A549 (cell line): ENCODE data around the gene KDM4B. TPM values are rescaled to one million over a fixed set of nuclear protein-coding genes. Genes with fewer than 3 reads are reported as not detected.

Source experiments
- ATAC-seq, 2 experiments: fragments of 200-7000 bp in 1 of 2; fragments of >200 bp in 1 of 2; cut with Nextera tagmentation in 1 of 2; cut with Tn5 transposase in 1 of 2; 3 replicates each; pipeline versions ENCODE4 v1.8.0 to v1.9.1; 2018 to 2020; ENCODE audit warnings: mild to moderate bottlenecking in 1 of 2, moderate library complexity in 1 of 2
- CTCF ChIA-PET: fragments of 300-600 bp; sonication (Branson Sonifier 250); formaldehyde crosslinking; extraction: SDS; loops from one replicate; lab custom pipeline; 2021; ENCODE audit warnings: antibody characterized with exemption, inconsistent platforms; lab: Yijun Ruan, JAX
- POLR2A ChIA-PET: fragments of 350-600 bp; formaldehyde crosslinking; extraction: SDS; loops from one replicate; lab custom pipeline; 2021; ENCODE audit warnings: antibody characterized with exemption, inconsistent platforms; lab: Yijun Ruan, JAX
- DNase-seq, 2 experiments: peaks; one replicate each; pipeline versions ENCODE4 v3.0.0 to v3.0.0-alpha.2; 2011 to 2016; ENCODE audit warnings: low read depth in 1 of 2, low spot score in 1 of 2
- FAIRE-seq: peaks from 2 replicates; lab custom pipeline; 2011; peaks lifted over from hg19 to GRCh38; lab: Jason Lieb, UNC
- H3K27ac ChIP-seq, 2 experiments: fragments of >200 bp; sonication (Bioruptor Twin); formaldehyde crosslinking; 3 replicates each; pipeline ENCODE4 v1.5.1; 2016 to 2017
- H3K4me1 ChIP-seq: fragments of >200 bp; sonication (Bioruptor Twin); formaldehyde crosslinking; 3 replicates; pipeline ENCODE4 v1.6.1; 2016
- H3K4me2 ChIP-seq: fragments of >200 bp; sonication (Bioruptor Twin); formaldehyde crosslinking; 3 replicates; pipeline ENCODE4 v1.6.1; 2016
- H3K4me3 ChIP-seq: fragments of >200 bp; sonication (Bioruptor Twin); formaldehyde crosslinking; 3 replicates; pipeline ENCODE4 v1.5.1; 2016
- H3K9me3 ChIP-seq: fragments of >200 bp; sonication (Bioruptor Twin); formaldehyde crosslinking; 3 replicates; pipeline ENCODE4 v1.6.1; 2016
- CBX2 ChIP-seq: fragments of 200-600 bp; sonication (generic); IDR thresholded peaks from 2 replicates; pipeline ENCODE4 v1.6.1; 2016; ENCODE audit warnings: low read depth, mild to moderate bottlenecking, borderline replicate concordance
- CBX8 ChIP-seq: fragments of 200-600 bp; sonication (generic); IDR thresholded peaks from 2 replicates; pipeline ENCODE4 v1.6.1; 2016
- CHD2 ChIP-seq: fragments of 150-350 bp; IDR thresholded peaks from 2 replicates; pipeline ENCODE4 v1.6.1; 2014; ENCODE audit warnings: low read length; ENCODE audit not compliant: partially characterized antibody
- CTCF ChIP-seq: fragments of >200 bp; sonication (Bioruptor Twin); formaldehyde crosslinking; IDR thresholded peaks from 3 replicates; pipeline ENCODE4 v1.5.1; 2016
- EHF ChIP-seq: fragments of 250-450 bp; sonication (Bioruptor Pico); IDR thresholded peaks from 2 replicates; pipeline ENCODE4 v1.5.0; 2020; ENCODE audit warnings: mild to moderate bottlenecking
- ESRRA ChIP-seq: fragments of 150-350 bp; IDR thresholded peaks from 2 replicates; pipeline ENCODE4 v1.6.1; 2014; ENCODE audit warnings: mild to moderate bottlenecking, low read length, borderline replicate concordance
- FOSB ChIP-seq: fragments of 250-450 bp; sonication (Bioruptor Pico); IDR thresholded peaks from 2 replicates; pipeline ENCODE4 v1.5.0; 2020; ENCODE audit warnings: mild to moderate bottlenecking, moderate library complexity
- GATA3 ChIP-seq: IDR thresholded peaks from 2 replicates; pipeline ENCODE4 v1.6.1; 2012; ENCODE audit warnings: borderline replicate concordance
- HMGXB4 ChIP-seq: fragments of 250-450 bp; sonication (Bioruptor Pico); IDR thresholded peaks from 2 replicates; pipeline ENCODE4 v1.5.0; 2021; ENCODE audit warnings: mild to moderate bottlenecking, moderate library complexity, borderline replicate concordance
- JUNB ChIP-seq: fragments of >200 bp; sonication (Bioruptor Twin); formaldehyde crosslinking; IDR thresholded peaks from 2 replicates; pipeline ENCODE4 v1.6.1; 2016
- MAZ ChIP-seq: fragments of 150-350 bp; IDR thresholded peaks from 2 replicates; pipeline ENCODE4 v1.6.1; 2014; ENCODE audit warnings: antibody characterized with exemption, low read depth, low read length, borderline replicate concordance
- POLR2AphosphoS2 ChIP-seq: conservative IDR thresholded peaks from 2 replicates; pipeline ENCODE4 v1.6.1; 2012; ENCODE audit warnings: low read length, improper control_type of control experiment, inconsistent platforms
- RCOR1 ChIP-seq: fragments of 150-350 bp; IDR thresholded peaks from 2 replicates; pipeline ENCODE4 v1.6.1; 2014; ENCODE audit warnings: antibody characterized with exemption, low read length, low read depth
- SREBF2 ChIP-seq: fragments of 450-650 bp; IDR thresholded peaks from 2 replicates; pipeline ENCODE4 v1.6.1; 2014; ENCODE audit warnings: mild to moderate bottlenecking, moderate library complexity
- TP53 ChIP-seq: fragments of 250-450 bp; sonication (Bioruptor Pico); IDR thresholded peaks from 2 replicates; pipeline ENCODE4 v1.5.0; 2021; ENCODE audit warnings: mild to moderate bottlenecking, moderate library complexity
- ZSCAN20 ChIP-seq: fragments of 250-450 bp; sonication (Bioruptor Pico); IDR thresholded peaks from 2 replicates; pipeline ENCODE4 v1.8.0; 2022; ENCODE audit warnings: mild to moderate bottlenecking, moderate library complexity
- WGBS: methylation state at CpG from one replicate; pipeline ENCODE4 v1.1.6; 2017; ENCODE audit errors: missing lambda C conversion rate; 5-methylcytosine and 5-hydroxymethylcytosine counted together
- polyA plus RNA-seq, 4 experiments: library from polyadenylated mRNA; depleted of rRNA in 3 of 4; stranded (reverse); fragments of >200 nt; fragmentation: RNase III in 1 of 4; extraction: RNeasy Plus Mini Kit Qiagen cat#74134 plus additional on column Dnase treatment in 1 of 4; gene quantifications; 2 replicates in 3 of 4; 3 replicates in 1 of 4; pipeline ENCODE4 v1.2.3, GENCODE V29; 2011 to 2017
- TF ChIP-seq, protein P1 (sequence below): IDR thresholded peaks from 2 replicates; pipeline ENCODE4 v1.6.1; 2012; ENCODE audit warnings: low read depth, borderline replicate concordance
- TF ChIP-seq, protein P2 (sequence below): fragments of >200 bp; sonication (Bioruptor Twin); formaldehyde crosslinking; IDR thresholded peaks from 2 replicates; pipeline ENCODE4 v1.6.1; 2016
- TF ChIP-seq, protein P3 (sequence below): IDR thresholded peaks from 2 replicates; pipeline ENCODE4 v1.6.1; 2012

The KDM4B gene
- polyA plus RNA-seq, 2 of the 4 experiments (the other 2 are of a cell fraction), result 3.0 to 4.6 TPM

GRCh38 chr19:4984438-4984990 lies 15.6 kb downstream of the KDM4B start (continued):
- no peak for TF ChIP-seq MAZ
- TF ChIP-seq SREBF2, result no peak
- TF ChIP-seq, protein P1, sequence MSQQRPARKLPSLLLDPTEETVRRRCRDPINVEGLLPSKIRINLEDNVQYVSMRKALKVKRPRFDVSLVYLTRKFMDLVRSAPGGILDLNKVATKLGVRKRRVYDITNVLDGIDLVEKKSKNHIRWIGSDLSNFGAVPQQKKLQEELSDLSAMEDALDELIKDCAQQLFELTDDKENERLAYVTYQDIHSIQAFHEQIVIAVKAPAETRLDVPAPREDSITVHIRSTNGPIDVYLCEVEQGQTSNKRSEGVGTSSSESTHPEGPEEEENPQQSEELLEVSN, result no peak
- TF ChIP-seq FOSB, result no peak
- no peak for TF ChIP-seq CBX2
- no peak for TF ChIP-seq CBX8
- TF ChIP-seq, all 56 proteins: peak for 0

DNA sequence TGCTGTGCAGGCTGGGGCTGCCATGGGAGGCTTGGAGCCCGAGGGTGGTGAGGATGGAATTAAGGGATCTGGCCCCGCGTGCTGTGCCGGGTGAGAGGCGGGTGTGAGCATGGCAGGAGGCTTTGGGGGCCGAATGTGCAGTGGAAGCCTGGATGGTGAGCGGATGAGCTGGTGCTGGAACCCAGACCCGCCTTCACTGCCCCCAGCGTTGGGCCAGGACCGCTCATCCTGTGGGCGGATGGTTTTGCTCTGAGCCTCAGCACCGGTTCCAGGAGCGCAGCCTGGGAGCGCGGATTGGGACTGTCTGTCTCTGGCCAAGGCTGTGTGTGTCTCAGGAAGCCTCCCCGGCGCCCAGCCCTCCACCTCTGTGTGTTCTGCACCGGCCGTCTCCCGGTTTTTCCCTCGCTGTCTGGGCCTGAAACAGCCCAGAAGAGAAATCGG lies 16.7 kb downstream of the KDM4B start:
- Histone ChIP-seq H3K27ac (no peak overlapping the region), H3K4me2 (no peak overlapping the region), H3K4me3 (no peak overlapping the region), H3K9me3 (no peaks in the 10 kb centered on the region), H3K4me1 (peaks cover 5% of the 10 kb centered on the region; the same call in 1 of the 3 replicates)
- FAIRE-seq (no peak), ATAC-seq (no peak), DNase-seq (no peak)
- ChIA-PET POLR2A (no interaction called here), CTCF (interaction anchor here (0.9 to 1.9 kb wide), 3 partner anchors 13 to 181 kb away, joined by 3 to 10 read pairs (median 4); no protein-coding TSS in a partner anchor)
- 86% methylated on average over 10 of the region's 22 CpGs for WGBS
- TF ChIP-seq SREBF2, result no peak
- TF ChIP-seq, protein P1, result no peak
- no peak for TF ChIP-seq RCOR1
- TF ChIP-seq CHD2, result no peak
- no peak for TF ChIP-seq ESRRA
- TF ChIP-seq CBX8, result no peak
- TF ChIP-seq GATA3, result no peak
- no peak for TF ChIP-seq EHF (CRISPR knock-in tag)
- TF ChIP-seq POLR2AphosphoS2, result no peak
- no peak for TF ChIP-seq TP53 (CRISPR knock-in tag)
- TF ChIP-seq JUNB, result no peak
- TF ChIP-seq CTCF, result no peak
- no peak for TF ChIP-seq ZSCAN20 (CRISPR knock-in tag)
- TF ChIP-seq, protein P2, sequence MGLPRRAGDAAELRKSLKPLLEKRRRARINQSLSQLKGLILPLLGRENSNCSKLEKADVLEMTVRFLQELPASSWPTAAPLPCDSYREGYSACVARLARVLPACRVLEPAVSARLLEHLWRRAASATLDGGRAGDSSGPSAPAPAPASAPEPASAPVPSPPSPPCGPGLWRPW, result no peak
- TF ChIP-seq, protein P3, sequence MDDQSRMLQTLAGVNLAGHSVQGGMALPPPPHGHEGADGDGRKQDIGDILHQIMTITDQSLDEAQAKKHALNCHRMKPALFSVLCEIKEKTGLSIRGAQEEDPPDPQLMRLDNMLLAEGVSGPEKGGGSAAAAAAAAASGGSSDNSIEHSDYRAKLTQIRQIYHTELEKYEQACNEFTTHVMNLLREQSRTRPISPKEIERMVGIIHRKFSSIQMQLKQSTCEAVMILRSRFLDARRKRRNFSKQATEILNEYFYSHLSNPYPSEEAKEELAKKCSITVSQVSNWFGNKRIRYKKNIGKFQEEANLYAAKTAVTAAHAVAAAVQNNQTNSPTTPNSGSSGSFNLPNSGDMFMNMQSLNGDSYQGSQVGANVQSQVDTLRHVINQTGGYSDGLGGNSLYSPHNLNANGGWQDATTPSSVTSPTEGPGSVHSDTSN, result no peak
- no peak for TF ChIP-seq HMGXB4 (CRISPR knock-in tag)
